Osteocyte (in vitro differentiated cells): ENCODE data around the gene LRRC74B. TPM values are rescaled to one million over a fixed set of nuclear protein-coding genes. Genes with fewer than 3 reads are reported as not detected.

Experiments used
- DNase-seq: peaks from one replicate; pipeline ENCODE4 v3.0.0; 2021; ENCODE audit warnings: mixed read lengths; ENCODE audit not compliant: unreplicated experiment; ENCODE audit errors: extremely low spot score
- H3K27ac Mint-ChIP-seq: one replicate; pipeline ENCODE4 v1.8.0; 2021; ENCODE audit warnings: mild to moderate bottlenecking, mixed read lengths; ENCODE audit not compliant: unreplicated experiment
- H3K27me3 Mint-ChIP-seq: one replicate; pipeline ENCODE4 v1.8.0; 2021; ENCODE audit warnings: mixed read lengths; ENCODE audit not compliant: unreplicated experiment
- H3K36me3 Mint-ChIP-seq: one replicate; pipeline ENCODE4 v1.8.0; 2021; ENCODE audit warnings: mixed read lengths; ENCODE audit not compliant: unreplicated experiment
- H3K4me1 Mint-ChIP-seq: one replicate; pipeline ENCODE4 v1.8.0; 2021; ENCODE audit warnings: mixed read lengths; ENCODE audit not compliant: unreplicated experiment
- H3K4me3 Mint-ChIP-seq: one replicate; pipeline ENCODE4 v1.8.0; 2021; ENCODE audit warnings: mild to moderate bottlenecking, moderate library complexity, mixed read lengths; ENCODE audit not compliant: unreplicated experiment
- H3K9me3 Mint-ChIP-seq: one replicate; pipeline ENCODE4 v1.8.0; 2021; ENCODE audit warnings: mixed read lengths; ENCODE audit not compliant: unreplicated experiment
- total RNA-seq: library from RNA; stranded (reverse); gene quantifications from 2 replicates; pipeline ENCODE4 v1.2.1, GENCODE V29; 2021
- TF ChIP-seq, protein P1 (sequence below): fragments of 200-600 bp; sonication (generic); IDR thresholded peaks from 2 replicates; pipeline ENCODE4 v1.5.0; 2021; ENCODE audit warnings: antibody characterized with exemption, mild to moderate bottlenecking, moderate library complexity

LRRC74B gene
- total RNA-seq, 1 donor from 2014 or later = not detected

DNA sequence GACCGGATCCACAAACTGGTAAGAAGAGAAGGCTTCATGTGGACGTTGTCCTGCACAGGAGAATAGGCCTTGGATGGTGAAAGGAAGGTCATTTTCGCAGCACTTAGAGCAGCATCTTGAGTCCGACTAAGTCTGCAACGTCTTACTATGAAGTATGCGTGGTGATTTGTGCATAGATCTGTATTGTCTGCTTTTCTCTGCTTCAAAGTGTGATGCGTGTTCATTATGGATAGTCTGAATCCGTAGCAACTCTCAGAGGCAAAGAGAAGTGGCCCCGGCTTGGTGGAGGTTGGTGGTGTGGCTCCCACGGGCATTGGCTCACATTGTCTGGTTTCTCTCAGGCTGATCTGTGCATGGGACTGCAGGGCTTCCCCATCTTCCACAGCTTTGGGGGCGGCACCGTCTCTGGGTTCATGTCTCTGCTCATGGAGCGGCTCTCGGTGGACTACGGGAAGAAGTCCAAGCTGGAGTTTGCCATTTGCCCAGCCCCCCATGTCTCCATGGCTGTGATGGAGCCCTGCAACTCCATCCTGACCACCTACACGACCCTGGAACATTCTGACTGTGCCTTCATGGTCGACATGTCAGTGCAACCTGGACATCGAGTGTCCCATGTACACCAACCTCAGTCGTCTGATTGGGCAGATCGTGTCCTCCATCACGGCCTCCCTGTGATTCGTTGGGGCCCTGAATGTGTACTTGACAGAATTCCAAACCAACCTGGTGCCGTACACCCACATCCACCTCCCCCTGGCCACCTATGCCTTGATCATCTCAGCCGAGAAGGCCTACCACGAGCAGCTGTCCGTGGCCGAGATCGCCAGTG lies 21.5 kb downstream of the LRRC74B start:
- Mint-ChIP-seq H3K27me3 (peaks cover 9% of the 10 kb centered on the region), H3K9me3 (no peaks in the 10 kb centered on the region), H3K4me3 (no peak overlapping the region), H3K4me1 (no peaks in the 10 kb centered on the region), H3K36me3 (no peaks in the 10 kb centered on the region), H3K27ac (no peak overlapping the region)
- TF ChIP-seq, protein P1, sequence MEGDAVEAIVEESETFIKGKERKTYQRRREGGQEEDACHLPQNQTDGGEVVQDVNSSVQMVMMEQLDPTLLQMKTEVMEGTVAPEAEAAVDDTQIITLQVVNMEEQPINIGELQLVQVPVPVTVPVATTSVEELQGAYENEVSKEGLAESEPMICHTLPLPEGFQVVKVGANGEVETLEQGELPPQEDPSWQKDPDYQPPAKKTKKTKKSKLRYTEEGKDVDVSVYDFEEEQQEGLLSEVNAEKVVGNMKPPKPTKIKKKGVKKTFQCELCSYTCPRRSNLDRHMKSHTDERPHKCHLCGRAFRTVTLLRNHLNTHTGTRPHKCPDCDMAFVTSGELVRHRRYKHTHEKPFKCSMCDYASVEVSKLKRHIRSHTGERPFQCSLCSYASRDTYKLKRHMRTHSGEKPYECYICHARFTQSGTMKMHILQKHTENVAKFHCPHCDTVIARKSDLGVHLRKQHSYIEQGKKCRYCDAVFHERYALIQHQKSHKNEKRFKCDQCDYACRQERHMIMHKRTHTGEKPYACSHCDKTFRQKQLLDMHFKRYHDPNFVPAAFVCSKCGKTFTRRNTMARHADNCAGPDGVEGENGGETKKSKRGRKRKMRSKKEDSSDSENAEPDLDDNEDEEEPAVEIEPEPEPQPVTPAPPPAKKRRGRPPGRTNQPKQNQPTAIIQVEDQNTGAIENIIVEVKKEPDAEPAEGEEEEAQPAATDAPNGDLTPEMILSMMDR = no peak
- DNase-seq = no peak

DNA sequence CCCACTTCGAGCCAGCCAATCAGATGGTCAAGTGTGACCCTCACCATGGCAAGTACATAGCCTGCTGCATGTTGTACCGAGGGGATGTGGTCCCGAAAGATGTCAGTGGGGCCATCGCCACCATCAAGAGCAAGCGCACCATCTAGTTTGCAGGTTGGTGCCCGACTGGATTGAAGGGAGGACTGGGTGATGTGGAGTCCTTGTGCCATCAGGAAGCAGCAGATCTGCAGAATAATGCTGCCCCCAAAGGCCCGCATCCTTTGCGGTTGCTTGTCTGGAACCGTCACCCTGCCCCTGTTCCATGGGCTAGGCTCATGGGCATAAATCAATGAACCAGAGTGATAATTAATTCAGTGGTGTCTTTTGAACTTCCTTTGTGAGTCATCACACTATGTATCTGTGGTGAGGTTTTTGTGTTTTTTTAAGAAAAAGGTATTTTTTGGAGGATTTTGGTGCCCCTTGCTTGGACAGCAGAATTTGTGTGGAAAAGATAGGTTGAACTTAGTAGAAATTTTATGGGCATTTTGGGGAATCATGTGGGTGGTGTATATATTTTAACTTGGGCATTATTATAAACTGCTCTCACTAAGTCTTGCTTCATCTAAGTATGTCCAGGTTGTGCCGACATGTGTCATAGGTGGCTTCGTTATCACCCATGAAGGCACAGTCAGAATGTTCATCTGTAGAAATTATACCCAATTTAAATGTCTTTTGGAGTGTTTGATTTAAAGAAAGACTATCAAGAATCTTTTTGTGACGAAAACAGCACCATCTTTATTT lies 22.3 kb downstream of the LRRC74B start:
- Mint-ChIP-seq H3K27ac (no peak overlapping the region), H3K27me3 (peaks cover 9% of the 10 kb centered on the region), H3K9me3 (no peaks in the 10 kb centered on the region), H3K36me3 (no peaks in the 10 kb centered on the region), H3K4me3 (no peak overlapping the region), H3K4me1 (no peaks in the 10 kb centered on the region)
- TF ChIP-seq, protein P1 = no peak
- no peak for DNase-seq

DNA sequence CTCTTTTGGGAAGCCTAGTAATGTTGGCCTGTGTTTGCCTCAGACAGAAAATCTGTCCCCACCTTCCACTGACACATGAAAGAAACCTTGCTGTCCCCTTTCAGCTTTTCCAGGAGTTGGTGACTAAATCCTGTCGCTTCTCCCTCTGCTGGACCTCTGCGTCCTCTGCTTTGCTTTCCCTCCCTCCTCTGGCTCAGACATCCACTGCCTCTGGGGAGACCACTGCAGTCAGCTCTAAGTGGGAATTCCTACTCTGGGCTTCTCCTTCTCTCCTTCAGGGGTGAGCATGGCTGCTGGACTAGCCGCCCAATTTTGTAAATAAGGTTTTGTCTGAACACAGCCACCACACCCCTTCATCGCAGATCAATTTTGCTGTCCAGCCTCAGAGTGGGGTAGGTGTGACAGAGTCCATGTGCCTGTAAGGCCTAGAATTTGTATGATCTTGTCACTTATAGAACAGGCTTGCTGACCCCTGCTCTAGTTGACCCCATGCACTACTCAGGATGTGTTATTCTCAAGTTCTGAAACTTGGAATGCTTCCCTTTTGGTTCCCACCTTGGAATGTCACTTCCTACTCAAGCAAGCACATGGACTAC lies 23.0 kb downstream of the LRRC74B start:
- peaks cover 9% of the 10 kb centered on the region for H3K27me3 Mint-ChIP-seq
- no peak overlapping the region for H3K4me3 Mint-ChIP-seq
- DNase-seq = no peak
- no peaks in the 10 kb centered on the region for H3K4me1 Mint-ChIP-seq
- H3K27ac Mint-ChIP-seq = no peak overlapping the region
- H3K36me3 Mint-ChIP-seq = no peaks in the 10 kb centered on the region
- TF ChIP-seq, protein P1 = no peak
- H3K9me3 Mint-ChIP-seq = no peaks in the 10 kb centered on the region

DNA sequence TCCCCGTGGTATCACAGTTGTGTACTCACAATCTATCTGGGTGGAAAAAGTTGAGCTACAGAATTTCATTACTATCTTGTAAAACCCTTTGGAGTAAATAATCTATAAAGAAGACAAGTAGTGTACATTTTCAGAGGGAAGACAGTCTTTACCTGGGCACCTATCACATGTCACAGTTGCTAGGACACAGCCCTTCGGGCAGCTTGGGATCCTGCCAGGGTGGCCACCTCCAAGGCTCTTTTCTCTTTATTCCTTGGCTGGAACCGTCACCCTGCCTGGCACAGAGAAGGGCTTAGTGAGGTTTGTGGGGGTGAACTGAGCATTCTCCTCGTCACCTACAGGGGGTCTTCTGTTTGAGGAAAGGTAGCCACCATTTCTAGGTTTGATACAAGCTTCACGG lies 23.6 kb downstream of the LRRC74B start:
- no peak for DNase-seq
- Mint-ChIP-seq H3K36me3 (no peaks in the 10 kb centered on the region), H3K4me1 (no peaks in the 10 kb centered on the region), H3K9me3 (no peaks in the 10 kb centered on the region), H3K27ac (no peak overlapping the region), H3K4me3 (no peak overlapping the region), H3K27me3 (peaks cover 9% of the 10 kb centered on the region)
- TF ChIP-seq, protein P1 = no peak
